Testis (tissue), 2 donors: ENCODE results near the gene CCL3.

Source experiments
- CTCF ChIP-seq, 3 experiments: fragments of 450-650 bp in 2 of 3; fragments of 200-600 bp in 1 of 3; sonication (generic) in 1 of 3; IDR thresholded peaks; one replicate each; pipeline ENCODE4 v1.5.1; 2016 to 2019; ENCODE audit warnings: antibody characterized with exemption in 3 of 3, mild to moderate bottlenecking in 2 of 3, moderate library complexity in 1 of 3
- POLR2A ChIP-seq: fragments of 450-650 bp; IDR thresholded peaks from one replicate; pipeline ENCODE4 v1.6.1; 2017; ENCODE audit warnings: antibody characterized with exemption, mild to moderate bottlenecking, moderate library complexity

DNA sequence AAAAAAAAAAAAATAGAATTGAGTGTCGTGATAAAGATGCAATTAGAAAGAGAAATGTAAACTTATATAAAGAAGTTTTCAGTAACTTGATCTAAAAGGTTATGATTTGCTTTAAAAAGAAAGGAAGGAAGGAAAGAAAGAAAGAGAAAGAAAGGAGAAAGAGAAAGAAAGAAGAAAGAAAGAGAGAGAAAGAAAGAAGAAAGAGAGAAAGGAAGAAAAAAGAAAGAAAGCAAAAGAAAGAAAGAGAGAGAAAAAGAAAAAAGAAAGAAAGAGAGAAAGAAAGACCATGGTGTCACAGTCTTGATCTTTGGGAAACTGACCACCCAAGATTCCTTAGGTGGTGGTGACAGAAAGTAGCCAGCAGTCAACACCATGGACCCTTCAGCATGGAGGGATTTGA, 4.3 kb upstream of the CCL3 start:
- TF ChIP-seq CTCF (IDR thresholded peaks at IDR 0.05) (no peak), POLR2A (no peak)
